ENCODE data around the gene NCKAP1. TPM values are rescaled to one million over a fixed set of nuclear protein-coding genes. Genes with fewer than 3 reads are reported as not detected.
"Not testable (repeated sequence)": the region's sequence is repeated elsewhere in the genome, so short reads cannot be mapped to it uniquely, and the experiment has no call there.

NCKAP1 gene
- total RNA-seq, 1 experiment from 2014 or later: 115 TPM

GRCh38 chr2:182968493-182968892, 69.8 kb downstream of the NCKAP1 start (continued):
- TF ChIP-seq ZBTB33 (IDR thresholded peaks at IDR 0.05; ENCODE audit: extremely low read depth, insufficient replicate concordance, low read length) (no peak), ZFX (IDR thresholded peaks at IDR 0.05) (no peak), RAD21 (IDR thresholded peaks at IDR 0.05; ENCODE audit: low read depth) (no peak), JUND (IDR thresholded peaks at IDR 0.05) (no peak), EZH2phosphoT487 (IDR thresholded peaks at IDR 0.05; ENCODE audit: borderline replicate concordance) (no peak), SIN3A (IDR thresholded peaks at IDR 0.05; ENCODE audit: low read depth) (no peak), ELF1 (IDR thresholded peaks at IDR 0.05; ENCODE audit: borderline replicate concordance, low read depth) (no peak), ATF3 (IDR thresholded peaks at IDR 0.05) (no peak)

DNA sequence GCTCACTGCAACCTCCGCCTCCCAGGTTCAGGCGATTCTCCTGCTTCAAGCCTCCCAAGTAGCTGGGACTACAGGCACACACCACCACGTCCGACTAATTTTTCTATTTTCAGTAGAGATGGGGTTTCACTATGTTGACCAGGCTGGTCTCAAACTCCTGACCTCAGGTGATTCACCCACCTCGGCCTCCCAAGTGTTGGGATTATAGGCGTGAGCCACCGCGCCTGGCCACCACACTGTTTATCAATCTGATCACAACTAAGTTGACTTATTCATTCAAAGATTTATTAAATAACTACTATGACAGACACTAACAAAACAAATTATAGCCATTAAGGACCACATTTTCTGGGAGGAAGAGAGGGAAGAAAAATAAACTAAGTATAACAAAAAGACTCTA, 71.9 kb downstream of the NCKAP1 start:
- Histone ChIP-seq H3K36me3 (ENCODE audit: control insufficient read depth in 1 of 2, insufficient read depth in 2 of 2, low read length in 2 of 2) (peaks cover 4 to 21% of the 10 kb centered on the region in 2 experiments; a peak in 2 of 4 replicates), H3K79me2 (ENCODE audit: insufficient read depth, low read length) (peaks cover 16% of the 10 kb centered on the region)
- H3K9me3 ChIP-seq (ENCODE audit: control insufficient read depth in 1 of 2, insufficient read depth in 1 of 2, low read depth in 1 of 2, low read length in 2 of 2); H3K9me2 ChIP-seq (ENCODE audit: insufficient read depth); ATAC-seq; H3K9ac ChIP-seq (ENCODE audit: low read length); POLR2A ChIA-PET; H2AFZ ChIP-seq (ENCODE audit: low read depth, low read length, poor library complexity, severe bottlenecking); BruUV-seq (replicated peaks); H3K4me3 ChIP-seq (replicated peaks in 1 of 2; ENCODE audit: low read depth in 1 of 2, low read length in 2 of 2); DNase-seq (ENCODE audit: low read depth, low spot score); CTCF ChIA-PET; RAD21 ChIA-PET (ENCODE audit: low non-redundant PET in 1 of 2, low total read pairs in 2 of 2, uncharacterized antibody in 2 of 2, unreplicated experiment in 2 of 2); intact Hi-C loops (cut with micrococcal nuclease); H3K27ac ChIP-seq (ENCODE audit: low read depth, low read length); H3K27me3 ChIP-seq (ENCODE audit: insufficient read depth, low read length); H4K20me1 ChIP-seq (ENCODE audit: insufficient read depth); H3K4me1 ChIP-seq (ENCODE audit: control insufficient read depth in 1 of 2, insufficient read depth in 2 of 2, low read length in 2 of 2); H3K4me2 ChIP-seq (ENCODE audit: low read length): not testable (repeated sequence)
